Right atrium auricular region (tissue), 2 donors: ENCODE data around the gene PDE2A. TPM values are rescaled to one million over a fixed set of nuclear protein-coding genes. Genes with fewer than 3 reads are reported as not detected.

Experiments used
- DNase-seq: peaks from one replicate; pipeline ENCODE4 v3.0.0-alpha.2; 2019; ENCODE audit warnings: low spot score
- H3K27ac ChIP-seq, 2 donors: fragments of 200-600 bp; sonication (generic); 1 replicate in 1 of 2; 2 replicates in 1 of 2; pipeline ENCODE4 v1.5.1; 2016 to 2019
- H3K27me3 ChIP-seq, 2 donors: fragments of 200-600 bp; sonication (generic); one replicate each; pipeline versions ENCODE4 v1.5.1 to v1.6.0; 2017 to 2019
- H3K36me3 ChIP-seq: fragments of 200-600 bp; sonication (generic); one replicate; pipeline ENCODE4 v1.5.1; 2016
- H3K4me1 ChIP-seq, 2 donors: fragments of 200-600 bp; sonication (generic); one replicate each; pipeline versions ENCODE4 v1.5.1 to v1.6.0; 2017 to 2019
- H3K4me3 ChIP-seq, 2 donors: fragments of 200-600 bp; sonication (generic); 1 replicate in 1 of 2; 2 replicates in 1 of 2; pipeline ENCODE4 v1.5.1; 2017 to 2019; ENCODE audit warnings: mild to moderate bottlenecking in 1 of 2, moderate library complexity in 1 of 2
- H3K9me3 ChIP-seq, 2 donors: fragments of 200-600 bp; sonication (generic); one replicate each; pipeline ENCODE4 v1.5.1; 2019
- CTCF ChIP-seq, 2 donors: fragments of 200-600 bp; sonication (generic); IDR thresholded peaks; one replicate each; pipeline ENCODE4 v1.5.1; 2019; ENCODE audit warnings: antibody characterized with exemption in 2 of 2
- total RNA-seq, 2 donors: library from RNA; depleted of rRNA; stranded (reverse); fragments of >200 nt; gene quantifications; one replicate each; pipeline ENCODE4 v1.1.0, GENCODE V29; 2016

The PDE2A gene
- total RNA-seq, 2 donors from 2014 or later, result 23.1 to 34.2 TPM

- no peak for TF ChIP-seq CTCF (IDR thresholded peaks at IDR 0.05)
- H3K36me3 ChIP-seq, result peaks cover 8% of the 10 kb centered on the region
- no peak overlapping the region for H3K4me3 ChIP-seq
- no peaks in the 10 kb centered on the region for H3K4me1 ChIP-seq
- H3K27ac ChIP-seq, result no peak overlapping the region
- H3K9me3 ChIP-seq, result no peaks in the 10 kb centered on the region
- no peaks in the 10 kb centered on the region for H3K27me3 ChIP-seq
- DNase-seq, result no peak
Measured at GRCh38 chr11:72577271-72577721, 96.9 kb downstream of the PDE2A start.

- no peak for TF ChIP-seq CTCF (IDR thresholded peaks at IDR 0.05)
- Histone ChIP-seq H3K4me3 (no peak overlapping the region), H3K9me3 (no peaks in the 10 kb centered on the region), H3K4me1 (no peaks in the 10 kb centered on the region), H3K27ac (no peak overlapping the region), H3K27me3 (no peaks in the 10 kb centered on the region), H3K36me3 (peaks cover 8% of the 10 kb centered on the region)
- no peak for DNase-seq
Measured at GRCh38 chr11:72576661-72577060, 97.6 kb downstream of the PDE2A start.

- Histone ChIP-seq H3K9me3 (no peaks in the 10 kb centered on the region), H3K27me3 (no peaks in the 10 kb centered on the region), H3K27ac (no peak overlapping the region), H3K4me1 (no peaks in the 10 kb centered on the region), H3K36me3 (peaks cover 8% of the 10 kb centered on the region), H3K4me3 (no peak overlapping the region)
- no peak for DNase-seq
- TF ChIP-seq CTCF (IDR thresholded peaks at IDR 0.05), result no peak
Measured at GRCh38 chr11:72576243-72576595, 98.0 kb downstream of the PDE2A start.

- H3K4me3 ChIP-seq, result no peak overlapping the region
- peaks cover 8% of the 10 kb centered on the region for H3K36me3 ChIP-seq
- H3K27me3 ChIP-seq, result no peaks in the 10 kb centered on the region
- DNase-seq, result no peak
- TF ChIP-seq CTCF (IDR thresholded peaks at IDR 0.05), result no peak
- H3K27ac ChIP-seq, result no peak overlapping the region
- H3K4me1 ChIP-seq, result no peaks in the 10 kb centered on the region
- no peaks in the 10 kb centered on the region for H3K9me3 ChIP-seq
Measured at GRCh38 chr11:72575533-72576242, 98.5 kb downstream of the PDE2A start.

- TF ChIP-seq CTCF (IDR thresholded peaks at IDR 0.05), result no peak
- H3K27ac ChIP-seq, result no peak overlapping the region
- DNase-seq, result no peak
Measured at GRCh38 chr11:72574548-72575460, 99.4 kb downstream of the PDE2A start.

More at GRCh38 chr11:72574548-72575460, 99.4 kb downstream of the PDE2A start:
- no peaks in the 10 kb centered on the region for H3K4me1 ChIP-seq
- no peaks in the 10 kb centered on the region for H3K27me3 ChIP-seq
- H3K36me3 ChIP-seq, result peaks cover 8% of the 10 kb centered on the region
- no peak overlapping the region for H3K4me3 ChIP-seq
- H3K9me3 ChIP-seq, result no peaks in the 10 kb centered on the region
